Measurements from ENCODE around the gene FRY. TPM values are rescaled to one million over a fixed set of nuclear protein-coding genes. Genes with fewer than 3 reads are reported as not detected.

The FRY gene
- total and polyA plus RNA-seq, 2 of the 13 experiments (the other 11 are each of a cell fraction or from before 2014, with no cell fraction given), result 8.2 to 13.1 TPM

DNA sequence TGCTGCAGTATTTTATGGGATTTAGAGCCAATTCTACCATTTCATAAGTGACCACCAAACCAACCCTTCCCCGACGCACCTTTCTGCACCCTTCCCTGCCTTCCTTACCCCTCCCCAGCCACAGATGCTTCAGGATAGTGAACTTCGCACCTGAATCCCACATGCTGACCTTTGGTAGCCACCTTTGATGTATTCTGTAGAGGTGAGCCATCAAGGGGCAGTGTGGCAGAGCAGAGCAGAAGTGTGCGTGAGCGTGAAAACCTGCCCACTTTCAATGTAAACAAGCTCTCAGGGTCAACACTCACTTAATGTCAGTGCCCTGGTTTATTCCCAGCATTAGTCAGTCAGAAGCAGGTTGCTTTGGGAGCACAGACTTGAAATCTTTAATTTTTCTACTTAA lies 107.7 kb downstream of the FRY start (continued):
- TF ChIP-seq ZNF333 (CRISPR knock-in tag; IDR thresholded peaks at IDR 0.05; ENCODE audit: borderline replicate concordance) (no peak), ZNF577 (CRISPR knock-in tag; IDR thresholded peaks at IDR 0.05; ENCODE audit: borderline replicate concordance, low read depth) (no peak), REPIN1 (CRISPR knock-in tag; IDR thresholded peaks at IDR 0.05; ENCODE audit: borderline replicate concordance, low read depth) (0 out of 2 replicates have a peak, but pooled peaks have one; percentile 30), PCBP2 (optimal IDR thresholded peaks at IDR 0.05; ENCODE audit: low read depth, low read length, poor library complexity, severe bottlenecking) (no peak), ZNF879 (CRISPR knock-in tag; IDR thresholded peaks at IDR 0.05) (no peak), NFATC3 (CRISPR knock-in tag; IDR thresholded peaks at IDR 0.05) (no peak), MBD4 (IDR thresholded peaks at IDR 0.05; ENCODE audit: borderline replicate concordance, low read length) (no peak), IRF2 (CRISPR knock-in tag; IDR thresholded peaks at IDR 0.05) (peak; percentile 52; the same call in 1 of the 2 replicates), NFIB (CRISPR knock-in tag; IDR thresholded peaks at IDR 0.05; ENCODE audit: borderline replicate concordance) (no peak), PLRG1 (conservative IDR thresholded peaks at IDR 0.05) (no peak), AKAP8 (CRISPR knock-in tag; IDR thresholded peaks at IDR 0.05) (no peak), ISX (CRISPR knock-in tag; conservative IDR thresholded peaks at IDR 0.05) (no peak), ZNF383 (CRISPR knock-in tag; IDR thresholded peaks at IDR 0.05; ENCODE audit: borderline replicate concordance) (no peak), ZMYM4 (CRISPR knock-in tag; IDR thresholded peaks at IDR 0.05) (peak; percentile 85), ZNF552 (CRISPR knock-in tag; IDR thresholded peaks at IDR 0.05; ENCODE audit: borderline replicate concordance) (no peak), SATB2 (CRISPR knock-in tag; IDR thresholded peaks at IDR 0.05) (no peak; the same call in 1 of the 2 replicates), MTF2 (CRISPR knock-in tag; IDR thresholded peaks at IDR 0.05; ENCODE audit: borderline replicate concordance) (no peak), MATR3 (CRISPR knock-in tag; IDR thresholded peaks at IDR 0.05) (no peak), TBL1XR1 (IDR thresholded peaks at IDR 0.05; ENCODE audit: borderline replicate concordance, low read length, partially characterized antibody) (peak; percentile 61)
- TF ChIP-seq, protein P1, sequence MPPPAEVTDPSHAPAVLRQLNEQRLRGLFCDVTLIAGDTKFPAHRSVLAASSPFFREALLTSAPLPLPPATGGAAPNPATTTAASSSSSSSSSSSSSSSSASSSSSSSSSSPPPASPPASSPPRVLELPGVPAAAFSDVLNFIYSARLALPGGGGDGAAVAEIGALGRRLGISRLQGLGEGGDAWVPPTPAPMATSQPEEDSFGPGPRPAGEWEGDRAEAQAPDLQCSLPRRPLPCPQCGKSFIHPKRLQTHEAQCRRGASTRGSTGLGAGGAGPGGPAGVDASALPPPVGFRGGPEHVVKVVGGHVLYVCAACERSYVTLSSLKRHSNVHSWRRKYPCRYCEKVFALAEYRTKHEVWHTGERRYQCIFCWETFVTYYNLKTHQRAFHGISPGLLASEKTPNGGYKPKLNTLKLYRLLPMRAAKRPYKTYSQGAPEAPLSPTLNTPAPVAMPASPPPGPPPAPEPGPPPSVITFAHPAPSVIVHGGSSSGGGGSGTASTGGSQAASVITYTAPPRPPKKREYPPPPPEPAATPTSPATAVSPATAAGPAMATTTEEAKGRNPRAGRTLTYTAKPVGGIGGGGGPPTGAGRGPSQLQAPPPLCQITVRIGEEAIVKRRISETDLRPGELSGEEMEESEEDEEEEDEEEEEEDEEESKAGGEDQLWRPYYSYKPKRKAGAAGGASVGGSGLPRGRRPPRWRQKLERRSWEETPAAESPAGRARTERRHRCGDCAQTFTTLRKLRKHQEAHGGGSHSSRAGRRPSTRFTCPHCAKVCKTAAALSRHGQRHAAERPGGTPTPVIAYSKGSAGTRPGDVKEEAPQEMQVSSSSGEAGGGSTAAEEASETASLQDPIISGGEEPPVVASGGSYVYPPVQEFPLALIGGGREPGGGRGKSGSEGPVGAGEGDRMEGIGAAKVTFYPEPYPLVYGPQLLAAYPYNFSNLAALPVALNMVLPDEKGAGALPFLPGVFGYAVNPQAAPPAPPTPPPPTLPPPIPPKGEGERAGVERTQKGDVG (CRISPR knock-in tag; IDR thresholded peaks at IDR 0.05; ENCODE audit: borderline replicate concordance), result 0 out of 2 replicates have a peak, but pooled peaks have one; percentile 37
- TF ChIP-seq, protein P2, sequence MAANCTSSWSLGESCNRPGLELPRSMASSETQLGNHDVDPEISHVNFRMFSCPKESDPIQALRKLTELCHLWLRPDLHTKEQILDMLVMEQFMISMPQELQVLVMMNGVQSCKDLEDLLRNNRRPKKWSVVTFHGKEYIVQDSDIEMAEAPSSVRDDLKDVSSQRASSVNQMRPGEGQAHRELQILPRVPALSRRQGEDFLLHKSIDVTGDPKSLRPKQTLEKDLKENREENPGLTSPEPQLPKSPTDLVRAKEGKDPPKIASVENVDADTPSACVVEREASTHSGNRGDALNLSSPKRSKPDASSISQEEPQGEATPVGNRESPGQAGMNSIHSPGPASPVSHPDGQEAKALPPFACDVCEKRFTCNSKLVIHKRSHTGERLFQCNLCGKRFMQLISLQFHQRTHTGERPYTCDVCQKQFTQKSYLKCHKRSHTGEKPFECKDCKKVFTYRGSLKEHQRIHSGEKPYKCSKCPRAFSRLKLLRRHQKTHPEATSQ (CRISPR knock-in tag; IDR thresholded peaks at IDR 0.05; ENCODE audit: borderline replicate concordance), result no peak
- TF ChIP-seq, protein P3, sequence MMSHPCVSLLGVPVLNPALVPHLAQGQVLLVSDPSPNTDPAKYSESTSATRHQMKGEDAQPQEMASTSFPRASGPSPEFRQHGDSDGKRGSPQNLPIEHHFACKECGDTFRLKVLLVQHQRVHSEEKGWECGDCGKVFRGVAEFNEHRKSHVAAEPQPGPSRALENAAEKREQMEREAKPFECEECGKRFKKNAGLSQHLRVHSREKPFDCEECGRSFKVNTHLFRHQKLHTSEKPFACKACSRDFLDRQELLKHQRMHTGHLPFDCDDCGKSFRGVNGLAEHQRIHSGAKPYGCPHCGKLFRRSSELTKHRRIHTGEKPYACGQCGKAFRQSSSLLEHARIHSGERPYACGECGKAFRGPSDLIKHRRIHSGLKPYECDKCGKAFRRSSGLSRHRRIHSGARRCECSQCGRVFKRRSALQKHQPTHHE (CRISPR knock-in tag; IDR thresholded peaks at IDR 0.05; ENCODE audit: borderline replicate concordance), result no peak
- TF ChIP-seq, protein P4, sequence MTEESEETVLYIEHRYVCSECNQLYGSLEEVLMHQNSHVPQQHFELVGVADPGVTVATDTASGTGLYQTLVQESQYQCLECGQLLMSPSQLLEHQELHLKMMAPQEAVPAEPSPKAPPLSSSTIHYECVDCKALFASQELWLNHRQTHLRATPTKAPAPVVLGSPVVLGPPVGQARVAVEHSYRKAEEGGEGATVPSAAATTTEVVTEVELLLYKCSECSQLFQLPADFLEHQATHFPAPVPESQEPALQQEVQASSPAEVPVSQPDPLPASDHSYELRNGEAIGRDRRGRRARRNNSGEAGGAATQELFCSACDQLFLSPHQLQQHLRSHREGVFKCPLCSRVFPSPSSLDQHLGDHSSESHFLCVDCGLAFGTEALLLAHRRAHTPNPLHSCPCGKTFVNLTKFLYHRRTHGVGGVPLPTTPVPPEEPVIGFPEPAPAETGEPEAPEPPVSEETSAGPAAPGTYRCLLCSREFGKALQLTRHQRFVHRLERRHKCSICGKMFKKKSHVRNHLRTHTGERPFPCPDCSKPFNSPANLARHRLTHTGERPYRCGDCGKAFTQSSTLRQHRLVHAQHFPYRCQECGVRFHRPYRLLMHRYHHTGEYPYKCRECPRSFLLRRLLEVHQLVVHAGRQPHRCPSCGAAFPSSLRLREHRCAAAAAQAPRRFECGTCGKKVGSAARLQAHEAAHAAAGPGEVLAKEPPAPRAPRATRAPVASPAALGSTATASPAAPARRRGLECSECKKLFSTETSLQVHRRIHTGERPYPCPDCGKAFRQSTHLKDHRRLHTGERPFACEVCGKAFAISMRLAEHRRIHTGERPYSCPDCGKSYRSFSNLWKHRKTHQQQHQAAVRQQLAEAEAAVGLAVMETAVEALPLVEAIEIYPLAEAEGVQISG (CRISPR knock-in tag; IDR thresholded peaks at IDR 0.05), result peak; percentile 45; the same call in 1 of the 2 replicates

All from HepG2 (cell line).